Chondrocyte (in vitro differentiated cells): Measurements from ENCODE around the gene QSOX1. TPM values are rescaled to one million over a fixed set of nuclear protein-coding genes. Genes with fewer than 3 reads are reported as not detected.
A peak's percentile ranks its signal among the peaks of the same experiment; 100 is the strongest.

ENCODE experiments used
- DNase-seq: peaks from one replicate; pipeline ENCODE4 v3.0.0; 2021; ENCODE audit warnings: mixed read lengths, low spot score
- H3K27ac Mint-ChIP-seq: one replicate; pipeline ENCODE4 v1.8.0; 2021; ENCODE audit warnings: mild to moderate bottlenecking, moderate library complexity, mixed read lengths; ENCODE audit not compliant: unreplicated experiment
- H3K27me3 Mint-ChIP-seq: 2 replicates; pipeline ENCODE4 v1.8.0; 2021; ENCODE audit warnings: low read depth, mixed read lengths
- H3K36me3 Mint-ChIP-seq: 2 replicates; pipeline ENCODE4 v1.8.0; 2021; ENCODE audit warnings: low read depth, mixed read lengths
- H3K4me1 Mint-ChIP-seq: 2 replicates; pipeline ENCODE4 v1.8.0; 2021; ENCODE audit warnings: low read depth, mild to moderate bottlenecking, mixed read lengths
- H3K4me3 Mint-ChIP-seq: one replicate; pipeline ENCODE4 v1.8.0; 2021; ENCODE audit warnings: mild to moderate bottlenecking, moderate library complexity, mixed read lengths; ENCODE audit not compliant: unreplicated experiment
- H3K9me3 Mint-ChIP-seq: 2 replicates; pipeline ENCODE4 v1.8.0; 2021; ENCODE audit warnings: low read depth, mixed read lengths
- total RNA-seq: library from RNA; stranded (reverse); gene quantifications from 3 replicates; pipeline ENCODE4 v1.2.1, GENCODE V29; 2021
- TF ChIP-seq, protein P1 (sequence below): fragments of 200-600 bp; sonication (generic); IDR thresholded peaks from 2 replicates; pipeline ENCODE4 v1.5.0; 2021; ENCODE audit warnings: antibody characterized with exemption, mild to moderate bottlenecking, moderate library complexity

Gene QSOX1
- total RNA-seq, 1 donor from 2014 or later = 232 TPM

DNA sequence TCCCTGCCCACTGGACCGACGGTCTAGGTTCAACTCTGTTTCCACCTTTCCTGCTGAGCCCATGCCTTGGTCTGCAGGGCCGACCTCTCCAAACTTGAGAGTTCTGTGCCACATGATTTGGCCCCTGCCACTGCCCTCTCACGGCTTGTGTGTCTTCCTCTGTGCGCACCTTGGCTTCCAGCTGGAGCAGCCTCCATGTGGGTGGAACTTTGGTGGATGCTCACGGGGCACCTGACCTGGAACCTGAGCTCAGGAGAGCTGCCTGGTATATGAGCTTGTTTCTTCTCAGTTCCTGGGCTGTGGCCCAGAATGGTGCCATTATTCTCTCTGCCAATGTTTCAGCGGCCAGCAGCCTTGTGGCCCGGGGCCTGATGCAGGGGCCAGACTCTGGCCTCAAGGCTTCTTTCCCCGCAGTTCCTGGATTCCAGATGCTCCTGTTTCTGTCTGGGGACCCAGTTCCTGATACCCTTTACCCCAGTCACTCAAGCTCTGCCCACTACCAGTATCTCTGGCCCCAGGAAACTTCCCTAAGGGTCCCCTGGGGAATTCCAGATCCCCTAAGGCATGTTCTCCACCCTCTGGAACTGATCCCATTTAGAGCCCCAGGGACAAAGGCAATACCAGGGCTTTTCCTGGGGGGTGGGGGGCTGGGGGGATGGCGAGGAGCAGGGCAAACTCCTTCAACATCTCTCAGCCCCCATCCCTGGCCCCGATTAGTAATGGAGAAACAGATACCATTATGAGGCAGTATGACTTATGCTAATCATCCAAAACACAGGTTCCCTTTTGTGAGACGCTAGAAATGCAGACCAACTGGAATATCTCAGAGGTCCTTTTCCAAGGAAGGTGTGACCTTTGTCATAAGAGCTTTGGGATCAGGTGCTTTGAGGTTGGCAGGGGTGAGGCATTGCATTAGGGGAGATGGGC is 11.1 kb downstream of the QSOX1 start:
- Mint-ChIP-seq H3K4me3 (no peak overlapping the region), H3K4me1 (peaks cover 26% of the 10 kb centered on the region), H3K9me3 (no peaks in the 10 kb centered on the region), H3K36me3 (peaks cover 8% of the 10 kb centered on the region), H3K27me3 (no peaks in the 10 kb centered on the region), H3K27ac (peak overlapping the region; percentile 41)
- TF ChIP-seq, protein P1, sequence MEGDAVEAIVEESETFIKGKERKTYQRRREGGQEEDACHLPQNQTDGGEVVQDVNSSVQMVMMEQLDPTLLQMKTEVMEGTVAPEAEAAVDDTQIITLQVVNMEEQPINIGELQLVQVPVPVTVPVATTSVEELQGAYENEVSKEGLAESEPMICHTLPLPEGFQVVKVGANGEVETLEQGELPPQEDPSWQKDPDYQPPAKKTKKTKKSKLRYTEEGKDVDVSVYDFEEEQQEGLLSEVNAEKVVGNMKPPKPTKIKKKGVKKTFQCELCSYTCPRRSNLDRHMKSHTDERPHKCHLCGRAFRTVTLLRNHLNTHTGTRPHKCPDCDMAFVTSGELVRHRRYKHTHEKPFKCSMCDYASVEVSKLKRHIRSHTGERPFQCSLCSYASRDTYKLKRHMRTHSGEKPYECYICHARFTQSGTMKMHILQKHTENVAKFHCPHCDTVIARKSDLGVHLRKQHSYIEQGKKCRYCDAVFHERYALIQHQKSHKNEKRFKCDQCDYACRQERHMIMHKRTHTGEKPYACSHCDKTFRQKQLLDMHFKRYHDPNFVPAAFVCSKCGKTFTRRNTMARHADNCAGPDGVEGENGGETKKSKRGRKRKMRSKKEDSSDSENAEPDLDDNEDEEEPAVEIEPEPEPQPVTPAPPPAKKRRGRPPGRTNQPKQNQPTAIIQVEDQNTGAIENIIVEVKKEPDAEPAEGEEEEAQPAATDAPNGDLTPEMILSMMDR = no peak
- DNase-seq = no peak

DNA sequence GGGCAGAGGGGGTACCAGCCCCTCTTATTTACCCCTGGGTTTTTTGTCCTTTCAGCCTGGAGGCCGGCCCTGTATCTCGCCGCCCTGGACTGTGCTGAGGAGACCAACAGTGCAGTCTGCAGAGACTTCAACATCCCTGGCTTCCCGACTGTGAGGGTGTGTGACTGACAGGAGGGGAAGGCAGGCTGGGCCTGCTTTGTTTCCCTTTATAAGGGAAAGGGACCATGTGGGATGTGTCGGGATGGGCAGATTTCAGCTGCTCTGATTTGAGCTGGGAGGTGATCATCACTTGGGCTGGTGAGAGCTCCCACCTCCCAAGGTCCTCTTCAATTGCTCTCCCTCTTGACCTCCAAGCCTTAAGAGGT is 11.7 kb downstream of the QSOX1 start:
- Mint-ChIP-seq H3K4me3 (no peak overlapping the region), H3K27me3 (no peaks in the 10 kb centered on the region), H3K4me1 (peaks cover 26% of the 10 kb centered on the region), H3K27ac (peak overlapping the region; percentile 41), H3K9me3 (no peaks in the 10 kb centered on the region), H3K36me3 (peaks cover 8% of the 10 kb centered on the region)
- DNase-seq = no peak
- TF ChIP-seq, protein P1 = no peak

DNA sequence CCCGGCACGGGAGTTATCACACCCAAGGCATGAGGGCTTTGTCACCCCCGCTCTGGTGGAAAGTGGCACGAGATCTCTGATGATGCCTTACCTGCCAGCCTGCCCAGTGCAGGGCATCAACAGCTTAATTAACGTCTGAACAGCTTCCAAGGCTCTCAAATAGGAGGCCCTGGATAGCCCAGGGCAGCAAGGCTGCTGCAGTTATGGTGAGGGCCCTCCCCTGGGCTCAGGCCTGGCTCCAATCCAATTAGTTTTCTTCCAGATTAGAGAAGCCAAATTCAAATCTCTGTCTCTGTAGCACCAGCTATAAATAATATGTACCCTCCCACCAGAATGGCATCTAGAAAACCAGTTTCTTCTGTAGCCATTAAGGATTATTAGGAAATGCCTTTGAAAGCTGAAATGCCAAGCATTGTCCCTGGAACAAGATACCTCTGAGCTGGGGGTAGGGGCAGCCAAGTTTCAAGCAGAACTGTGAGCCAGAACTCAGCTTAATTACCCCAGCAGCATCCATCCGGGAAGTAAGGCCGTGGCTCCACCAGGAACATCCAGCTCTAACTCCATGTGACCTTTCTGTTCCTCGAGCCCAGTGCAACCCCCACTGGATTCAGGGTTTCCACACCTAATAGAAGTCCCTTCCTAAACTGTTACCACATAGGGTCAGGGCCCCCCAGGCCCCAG is 12.5 kb downstream of the QSOX1 start:
- TF ChIP-seq, protein P1 = no peak
- Mint-ChIP-seq H3K9me3 (no peaks in the 10 kb centered on the region), H3K36me3 (peaks cover 10% of the 10 kb centered on the region), H3K27ac (peak overlapping the region; percentile 22), H3K27me3 (no peaks in the 10 kb centered on the region), H3K4me1 (peaks cover 26% of the 10 kb centered on the region), H3K4me3 (no peak overlapping the region)
- no peak for DNase-seq

DNA sequence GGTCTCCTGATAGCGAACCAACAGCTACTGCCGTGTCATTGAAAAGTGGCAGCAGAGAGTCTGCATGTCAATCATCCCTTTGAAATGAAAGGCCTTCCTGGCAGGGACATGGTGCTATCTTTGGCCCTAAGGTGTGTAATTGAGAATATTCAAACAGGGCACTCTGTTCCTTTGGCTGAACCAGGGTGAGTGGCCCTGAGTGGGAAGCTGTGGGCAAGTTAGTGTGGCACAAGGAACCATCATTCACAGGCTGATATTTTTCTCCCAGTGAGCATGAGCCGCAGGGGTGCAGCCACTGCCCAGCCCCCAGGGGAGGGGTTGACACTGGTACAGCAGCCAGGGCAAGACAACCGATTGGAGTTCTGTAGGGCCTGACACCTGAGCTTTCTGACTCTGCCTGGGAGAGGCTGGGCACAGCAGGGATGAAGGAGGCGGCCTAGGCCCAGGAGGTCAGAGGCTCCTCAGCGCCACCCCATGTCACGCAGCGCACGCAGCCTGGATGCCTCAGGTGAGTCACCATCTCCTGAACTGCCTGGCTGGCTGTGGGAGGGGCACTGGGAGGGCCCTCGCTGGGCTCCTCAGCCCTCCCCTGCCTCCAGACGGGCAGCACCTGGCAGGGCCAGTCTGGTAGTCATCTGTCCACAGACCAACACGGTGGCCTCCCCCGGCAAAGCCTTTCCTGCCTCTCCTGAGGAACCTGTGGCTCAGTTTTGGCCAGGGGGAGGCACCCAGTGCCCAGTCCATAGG is 13.2 kb downstream of the QSOX1 start:
- Mint-ChIP-seq H3K27ac (no peak overlapping the region), H3K9me3 (no peaks in the 10 kb centered on the region), H3K36me3 (peaks cover 10% of the 10 kb centered on the region), H3K4me1 (peaks cover 26% of the 10 kb centered on the region), H3K4me3 (no peak overlapping the region), H3K27me3 (no peaks in the 10 kb centered on the region)
- DNase-seq = no peak
- TF ChIP-seq, protein P1 = no peak
